Measurements from ENCODE around the gene NPIPA3.
"Not testable (repeated sequence)": the region's sequence is repeated elsewhere in the genome, so short reads cannot be mapped to it uniquely, and the experiment has no call there.

NPIPA3 gene

GRCh38 chr16:14703156-14704011 lies at the start of gene NPIPA3:
Gene NPIPA3, plus strand, starts transcription at chr16:14703411. Its CDS starts 5,533 bp downstream, at chr16:14708944.
- DNase-seq: not testable (repeated sequence)

GRCh38 chr16:14658063-14658462 lies 45.1 kb upstream of the NPIPA3 start:
- DNase-seq: no peak

GRCh38 chr16:14667347-14668266 lies 35.6 kb upstream of the NPIPA3 start:
- no peak for DNase-seq

- DNase-seq: no peak
Measured at GRCh38 chr16:14668556-14669223, 34.5 kb upstream of the NPIPA3 start.

GRCh38 chr16:14669776-14670175 lies 33.4 kb upstream of the NPIPA3 start:
- no peak for DNase-seq

- DNase-seq: no peak
Measured at GRCh38 chr16:14672403-14672971, 30.7 kb upstream of the NPIPA3 start.

GRCh38 chr16:14676633-14677032 lies 26.6 kb upstream of the NPIPA3 start:
- DNase-seq: no peak

- no peak for DNase-seq
Measured at GRCh38 chr16:14677627-14678026, 25.6 kb upstream of the NPIPA3 start.

GRCh38 chr16:14678748-14679497 lies 24.3 kb upstream of the NPIPA3 start:
- no peak for DNase-seq

GRCh38 chr16:14680396-14680795 lies 22.8 kb upstream of the NPIPA3 start:
- not testable (repeated sequence) for DNase-seq

- no peak for DNase-seq
Measured at GRCh38 chr16:14681115-14681514, 22.1 kb upstream of the NPIPA3 start.

GRCh38 chr16:14682121-14682520 lies 21.1 kb upstream of the NPIPA3 start:
- no peak for DNase-seq

GRCh38 chr16:14685870-14686793 lies 17.1 kb upstream of the NPIPA3 start:
- DNase-seq: not testable (repeated sequence)

GRCh38 chr16:14694129-14694528 lies 9.1 kb upstream of the NPIPA3 start, which contains the start of gene PLA2G10:
Gene PLA2G10, minus strand, starts transcription at chr16:14694308. Its CDS starts 79 bp downstream, at chr16:14694229.
- DNase-seq: not testable (repeated sequence)

- DNase-seq: not testable (repeated sequence)
Measured at GRCh38 chr16:14701859-14702258, 1.4 kb upstream of the NPIPA3 start.

- not testable (repeated sequence) for DNase-seq
Measured at GRCh38 chr16:14702672-14703071, 539 bp upstream of the NPIPA3 start.

GRCh38 chr16:14733233-14733632 lies 30.0 kb downstream of the NPIPA3 start:
- DNase-seq: not testable (repeated sequence)

GRCh38 chr16:14740832-14741385 lies 37.7 kb downstream of the NPIPA3 start:
- DNase-seq: not testable (repeated sequence)

GRCh38 chr16:14741794-14742193 lies 38.6 kb downstream of the NPIPA3 start:
- not testable (repeated sequence) for DNase-seq

Data from activated T-cell treated with anti-CD3 and anti-CD28 coated beads for 4 hours (primary cell).